ENCODE results near the gene CCDC69. TPM values are rescaled to one million over a fixed set of nuclear protein-coding genes. Genes with fewer than 3 reads are reported as not detected.

The CCDC69 gene
- total RNA-seq, 4 donors from 2014 or later, result 189 to 307 (median 243) TPM

DNA sequence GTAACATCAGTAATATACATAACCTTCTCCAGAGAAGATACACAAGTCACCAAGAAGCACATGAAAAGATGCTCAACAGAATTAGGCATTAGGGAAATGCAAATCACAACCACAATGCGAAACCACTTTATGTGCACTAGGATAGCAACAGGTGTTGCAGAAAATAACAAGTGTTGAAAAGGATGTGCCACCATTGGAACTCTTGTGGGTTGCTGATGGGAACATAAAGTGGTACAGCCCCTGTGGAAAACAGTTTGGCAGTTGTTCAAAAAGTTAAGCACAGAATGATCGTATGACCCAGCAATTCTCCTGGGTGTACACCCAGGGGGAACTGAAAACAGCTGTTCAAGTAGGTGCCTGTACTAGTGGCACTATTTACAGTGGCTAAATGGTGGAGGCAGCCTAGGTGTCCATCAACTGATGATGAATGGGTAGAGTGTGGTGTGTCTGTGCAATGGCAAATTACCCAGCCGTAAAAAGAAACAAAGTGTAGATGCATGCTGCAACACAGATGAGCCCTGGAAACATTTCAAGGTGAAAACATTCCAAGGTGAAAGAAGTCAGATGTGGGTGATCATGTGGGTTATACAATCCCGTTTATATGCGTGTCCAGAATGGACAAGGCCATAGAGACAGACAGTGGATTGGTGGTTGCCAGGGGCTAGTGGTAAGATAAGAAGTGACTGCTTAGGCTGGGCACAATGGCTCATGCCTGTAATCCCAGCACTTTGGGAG, 27.2 kb downstream of the CCDC69 start:
- TF ChIP-seq, protein P1, sequence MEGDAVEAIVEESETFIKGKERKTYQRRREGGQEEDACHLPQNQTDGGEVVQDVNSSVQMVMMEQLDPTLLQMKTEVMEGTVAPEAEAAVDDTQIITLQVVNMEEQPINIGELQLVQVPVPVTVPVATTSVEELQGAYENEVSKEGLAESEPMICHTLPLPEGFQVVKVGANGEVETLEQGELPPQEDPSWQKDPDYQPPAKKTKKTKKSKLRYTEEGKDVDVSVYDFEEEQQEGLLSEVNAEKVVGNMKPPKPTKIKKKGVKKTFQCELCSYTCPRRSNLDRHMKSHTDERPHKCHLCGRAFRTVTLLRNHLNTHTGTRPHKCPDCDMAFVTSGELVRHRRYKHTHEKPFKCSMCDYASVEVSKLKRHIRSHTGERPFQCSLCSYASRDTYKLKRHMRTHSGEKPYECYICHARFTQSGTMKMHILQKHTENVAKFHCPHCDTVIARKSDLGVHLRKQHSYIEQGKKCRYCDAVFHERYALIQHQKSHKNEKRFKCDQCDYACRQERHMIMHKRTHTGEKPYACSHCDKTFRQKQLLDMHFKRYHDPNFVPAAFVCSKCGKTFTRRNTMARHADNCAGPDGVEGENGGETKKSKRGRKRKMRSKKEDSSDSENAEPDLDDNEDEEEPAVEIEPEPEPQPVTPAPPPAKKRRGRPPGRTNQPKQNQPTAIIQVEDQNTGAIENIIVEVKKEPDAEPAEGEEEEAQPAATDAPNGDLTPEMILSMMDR (IDR thresholded peaks at IDR 0.05; ENCODE audit: low read depth), result no peak

DNA sequence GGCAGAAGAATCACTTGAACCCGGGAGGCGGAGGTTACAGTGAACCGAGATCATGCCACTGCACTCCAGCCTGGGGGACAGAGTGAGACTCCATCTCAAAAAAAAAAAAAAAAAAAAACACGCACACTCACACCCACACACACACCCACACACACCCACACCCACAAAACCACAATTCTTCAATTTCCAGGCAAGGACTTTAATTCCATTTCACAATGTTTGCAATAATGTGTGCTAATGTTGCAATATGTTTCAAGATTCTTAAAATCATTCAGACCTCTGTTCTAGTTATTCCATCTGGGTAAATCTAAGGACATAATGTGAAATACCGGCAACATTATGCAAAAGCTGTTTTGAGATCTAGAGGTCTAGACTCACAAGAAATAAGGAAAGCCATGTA, 28.3 kb downstream of the CCDC69 start:
- TF ChIP-seq, protein P1 (IDR thresholded peaks at IDR 0.05; ENCODE audit: low read depth), result no peak

DNA sequence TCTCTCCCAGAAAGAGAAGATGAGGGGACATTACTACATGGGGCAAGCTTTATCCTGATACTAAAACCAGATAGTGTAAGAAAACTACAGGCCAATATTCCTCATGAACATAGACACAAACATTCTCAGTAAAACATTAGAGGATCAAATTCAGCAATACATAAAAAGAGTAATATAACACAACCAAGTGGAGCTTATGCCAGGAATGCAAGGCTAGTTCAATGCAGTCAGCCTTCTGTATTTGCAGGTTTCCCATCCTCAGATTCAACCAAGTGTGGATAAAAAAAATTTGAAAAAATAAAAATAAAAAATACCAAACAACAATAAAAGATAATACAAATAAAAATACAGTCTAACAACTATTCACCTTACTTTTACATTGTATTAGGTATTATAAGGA, 31.3 kb downstream of the CCDC69 start:
- TF ChIP-seq, protein P1 (IDR thresholded peaks at IDR 0.05; ENCODE audit: low read depth), result no peak

DNA sequence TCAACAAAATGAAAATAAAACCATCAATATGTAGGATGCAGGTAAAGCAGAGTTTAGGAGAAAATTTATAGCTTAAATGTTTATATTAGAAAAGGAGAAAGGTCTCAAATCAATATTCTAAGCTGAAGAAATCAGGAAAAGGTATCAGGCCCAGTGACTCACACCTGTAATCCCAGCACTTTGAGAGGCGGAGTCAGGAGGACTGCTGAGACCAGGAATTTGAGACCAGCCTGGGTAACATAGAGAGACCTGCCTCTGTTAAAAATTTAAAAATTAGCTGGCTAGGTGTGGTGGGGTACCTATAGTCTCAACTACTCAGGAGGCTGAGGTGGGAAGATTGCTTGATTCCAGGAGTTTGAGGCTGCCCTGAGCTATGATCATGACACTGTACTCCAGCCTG, 32.2 kb downstream of the CCDC69 start:
- TF ChIP-seq, protein P1 (IDR thresholded peaks at IDR 0.05; ENCODE audit: low read depth), result no peak

DNA sequence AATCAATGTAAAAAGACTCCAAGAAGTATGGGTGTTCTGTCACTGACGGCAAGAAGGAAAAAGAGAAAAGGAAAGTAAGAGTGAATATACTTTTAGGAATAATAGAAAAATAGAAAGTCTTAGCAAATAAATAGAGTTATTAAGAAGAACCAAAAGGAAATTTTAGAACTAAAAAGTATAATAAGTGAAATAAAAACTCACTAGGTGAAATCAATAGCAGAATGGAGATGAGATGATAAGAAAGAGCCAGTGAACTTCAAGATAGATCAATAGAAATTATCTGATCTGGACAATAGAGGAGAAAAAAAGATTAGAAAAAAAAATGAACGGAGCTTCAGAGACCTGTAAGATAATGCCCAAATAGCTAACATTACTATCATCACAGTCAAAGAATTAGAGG, 34.7 kb downstream of the CCDC69 start:
- TF ChIP-seq, protein P1 (IDR thresholded peaks at IDR 0.05; ENCODE audit: low read depth), result no peak

DNA sequence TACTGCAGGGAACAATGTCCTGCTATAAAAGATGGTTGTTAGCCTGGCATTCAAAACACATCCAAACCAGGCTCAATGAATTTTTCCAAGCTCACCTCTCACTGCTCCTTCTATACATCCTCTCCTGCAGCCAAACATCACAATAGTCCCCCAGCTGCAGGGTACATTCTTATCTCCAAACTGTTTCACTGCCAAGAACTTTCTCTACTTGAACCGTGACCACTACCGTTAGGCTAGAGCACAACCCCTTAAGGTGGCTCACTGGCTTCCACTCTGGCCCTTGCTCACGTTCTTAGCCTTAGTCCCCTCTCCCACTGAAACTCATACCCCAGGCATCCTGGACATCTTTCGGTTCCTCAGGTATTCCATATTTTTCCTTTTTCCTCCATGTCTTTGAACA, 37.4 kb downstream of the CCDC69 start:
- TF ChIP-seq, protein P1 (IDR thresholded peaks at IDR 0.05; ENCODE audit: low read depth), result no peak

DNA sequence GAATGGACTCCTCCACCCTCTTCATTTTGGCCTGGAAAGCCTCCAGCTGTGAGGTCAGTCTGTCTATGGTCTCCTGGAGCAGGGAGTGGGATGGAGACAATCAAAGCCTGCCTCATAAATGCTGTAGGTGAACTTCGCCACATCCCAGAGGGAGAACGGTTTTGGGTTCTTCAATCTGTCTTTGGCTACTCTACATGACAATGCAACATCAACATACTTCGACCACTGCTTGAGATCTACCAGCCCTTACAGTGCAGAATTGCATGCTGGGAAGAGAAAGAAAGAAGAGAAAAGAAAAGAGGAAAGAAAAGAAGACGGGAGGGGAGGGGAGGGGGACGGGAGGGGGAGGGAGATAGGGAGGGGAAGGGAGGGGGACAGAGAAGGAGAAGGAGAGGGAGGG, 37.8 kb downstream of the CCDC69 start:
- TF ChIP-seq, protein P1 (IDR thresholded peaks at IDR 0.05; ENCODE audit: low read depth), result no peak

Data from subcutaneous adipose tissue (tissue), 4 donors.